ENCODE data around the gene ARHGAP24. TPM values are rescaled to one million over a fixed set of nuclear protein-coding genes. Genes with fewer than 3 reads are reported as not detected.

Gene ARHGAP24
- total RNA-seq, 1 experiment from 2014 or later, result 1.3 TPM

DNA sequence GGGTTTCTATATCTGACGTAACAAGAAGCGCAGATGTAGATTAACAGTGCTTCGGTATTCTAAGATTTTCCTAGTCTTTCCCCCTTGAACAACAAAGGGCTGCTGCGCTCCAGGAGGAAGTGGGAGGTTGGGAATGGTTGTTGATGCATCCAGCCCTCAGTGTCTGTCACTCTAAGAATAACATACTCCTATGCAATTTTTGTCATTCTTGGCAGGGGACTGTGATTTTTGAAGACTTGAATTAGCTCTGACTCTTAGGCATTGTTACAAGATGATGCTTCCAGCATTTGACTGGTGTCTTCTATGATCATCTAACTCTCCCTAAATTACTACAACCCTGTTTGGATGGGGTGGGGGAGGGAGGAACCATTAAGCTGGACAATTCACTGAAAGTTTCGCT is 394.2 kb downstream of the ARHGAP24 start:
- CTCF ChIA-PET, result no interaction called here
- TF ChIP-seq ZBTB33 (IDR thresholded peaks at IDR 0.05; ENCODE audit: extremely low read depth, insufficient replicate concordance, low read length), result no peak
- no peak for TF ChIP-seq ZFX (IDR thresholded peaks at IDR 0.05)
- no peak for TF ChIP-seq EZH2phosphoT487 (IDR thresholded peaks at IDR 0.05; ENCODE audit: borderline replicate concordance)
- no peak for TF ChIP-seq ATF3 (IDR thresholded peaks at IDR 0.05)
- TF ChIP-seq ELF1 (IDR thresholded peaks at IDR 0.05; ENCODE audit: borderline replicate concordance, low read depth), result no peak
- no peak overlapping the region for H3K4me2 ChIP-seq (ENCODE audit: low read length)
- intact Hi-C loops (cut with micrococcal nuclease), result no loop called here
- no peak overlapping the region for H3K9ac ChIP-seq (ENCODE audit: low read length)
- H3K4me1 ChIP-seq (ENCODE audit: control insufficient read depth in 1 of 2, insufficient read depth in 2 of 2, low read length in 2 of 2), result no peaks in the 10 kb centered on the region
- DNase-seq (ENCODE audit: low read depth, low spot score) (no peak), ATAC-seq (no peak)
- no TSS peak for BruUV-seq (replicated peaks)
- H3K36me3 ChIP-seq (ENCODE audit: control insufficient read depth in 1 of 2, insufficient read depth in 2 of 2, low read length in 2 of 2), result no peaks in the 10 kb centered on the region
- POLR2A ChIA-PET, result no interaction called here
- no peak overlapping the region for H3K27ac ChIP-seq (ENCODE audit: low read depth, low read length)
- H3K9me3 ChIP-seq (ENCODE audit: control insufficient read depth in 1 of 2, insufficient read depth in 1 of 2, low read depth in 1 of 2, low read length in 2 of 2), result no peaks in the 10 kb centered on the region
- no peaks in the 10 kb centered on the region for H3K27me3 ChIP-seq (ENCODE audit: insufficient read depth, low read length)
- no peak overlapping the region for H2AFZ ChIP-seq (ENCODE audit: low read depth, low read length, poor library complexity, severe bottlenecking)
- H3K9me2 ChIP-seq (ENCODE audit: insufficient read depth), result no peaks in the 10 kb centered on the region
- RAD21 ChIA-PET (ENCODE audit: low non-redundant PET in 1 of 2, low total read pairs in 2 of 2, uncharacterized antibody in 2 of 2, unreplicated experiment in 2 of 2), result no interaction called here
- H3K4me3 ChIP-seq (replicated peaks in 1 of 2; ENCODE audit: low read depth in 1 of 2, low read length in 2 of 2), result no peak overlapping the region
- H4K20me1 ChIP-seq (ENCODE audit: insufficient read depth), result no peaks in the 10 kb centered on the region
- H3K79me2 ChIP-seq (ENCODE audit: insufficient read depth, low read length), result no peaks in the 10 kb centered on the region

DNA sequence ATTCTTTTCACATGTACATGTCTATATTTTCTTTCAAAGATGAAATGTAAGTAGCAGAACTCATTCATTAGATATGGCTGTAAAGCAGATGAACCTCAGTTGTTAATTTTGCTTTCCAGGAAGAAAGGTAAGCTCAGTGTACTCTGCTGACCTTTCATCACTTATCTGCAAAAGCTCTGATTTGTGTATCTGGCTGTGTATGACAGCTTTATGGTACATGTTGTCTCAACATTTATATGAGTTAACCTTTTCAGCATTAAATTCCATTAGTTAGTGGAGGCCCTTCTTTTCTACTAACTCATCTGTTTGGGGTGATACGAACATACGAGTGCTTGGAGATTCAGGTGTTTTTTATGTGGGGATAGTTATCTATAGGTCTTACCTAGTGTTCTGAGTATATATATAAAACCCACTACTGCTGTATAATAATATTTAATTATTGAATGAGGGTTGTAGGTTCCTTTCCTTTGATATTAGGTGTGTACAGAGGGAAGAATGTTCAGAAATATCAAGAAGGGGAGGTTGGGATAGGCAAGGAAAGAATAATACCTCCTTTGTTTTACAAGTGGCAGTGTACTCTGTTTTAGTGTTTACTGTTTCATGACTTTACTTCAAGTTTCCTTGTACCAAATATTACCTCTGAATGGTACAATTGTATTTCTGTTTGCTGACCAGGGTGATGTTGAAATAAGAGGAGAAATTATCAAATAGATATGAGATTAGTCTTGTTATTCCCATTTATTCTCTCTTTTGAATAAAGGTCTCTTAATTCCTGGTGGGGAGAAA is 395.5 kb downstream of the ARHGAP24 start:
- DNase-seq (ENCODE audit: low read depth, low spot score) (no peak), ATAC-seq (no peak)
- Histone ChIP-seq H3K4me2 (ENCODE audit: low read length) (no peak overlapping the region), H3K79me2 (ENCODE audit: insufficient read depth, low read length) (no peaks in the 10 kb centered on the region), H3K4me1 (ENCODE audit: control insufficient read depth in 1 of 2, insufficient read depth in 2 of 2, low read length in 2 of 2) (no peaks in the 10 kb centered on the region), H3K27me3 (ENCODE audit: insufficient read depth, low read length) (no peaks in the 10 kb centered on the region), H2AFZ (ENCODE audit: low read depth, low read length, poor library complexity, severe bottlenecking) (no peak overlapping the region), H3K27ac (ENCODE audit: low read depth, low read length) (no peak overlapping the region), H3K9me2 (ENCODE audit: insufficient read depth) (no peaks in the 10 kb centered on the region), H4K20me1 (ENCODE audit: insufficient read depth) (no peaks in the 10 kb centered on the region), H3K9me3 (ENCODE audit: control insufficient read depth in 1 of 2, insufficient read depth in 1 of 2, low read depth in 1 of 2, low read length in 2 of 2) (no peaks in the 10 kb centered on the region), H3K4me3 (replicated peaks in 1 of 2; ENCODE audit: low read depth in 1 of 2, low read length in 2 of 2) (no peak overlapping the region), H3K9ac (ENCODE audit: low read length) (no peak overlapping the region), H3K36me3 (ENCODE audit: control insufficient read depth in 1 of 2, insufficient read depth in 2 of 2, low read length in 2 of 2) (no peaks in the 10 kb centered on the region)
- POLR2A ChIA-PET, result no interaction called here
- intact Hi-C loops (cut with micrococcal nuclease), result no loop called here
- CTCF ChIA-PET, result no interaction called here
- RAD21 ChIA-PET (ENCODE audit: low non-redundant PET in 1 of 2, low total read pairs in 2 of 2, uncharacterized antibody in 2 of 2, unreplicated experiment in 2 of 2), result no interaction called here
- BruUV-seq (replicated peaks), result no TSS peak
- TF ChIP-seq, protein P1, sequence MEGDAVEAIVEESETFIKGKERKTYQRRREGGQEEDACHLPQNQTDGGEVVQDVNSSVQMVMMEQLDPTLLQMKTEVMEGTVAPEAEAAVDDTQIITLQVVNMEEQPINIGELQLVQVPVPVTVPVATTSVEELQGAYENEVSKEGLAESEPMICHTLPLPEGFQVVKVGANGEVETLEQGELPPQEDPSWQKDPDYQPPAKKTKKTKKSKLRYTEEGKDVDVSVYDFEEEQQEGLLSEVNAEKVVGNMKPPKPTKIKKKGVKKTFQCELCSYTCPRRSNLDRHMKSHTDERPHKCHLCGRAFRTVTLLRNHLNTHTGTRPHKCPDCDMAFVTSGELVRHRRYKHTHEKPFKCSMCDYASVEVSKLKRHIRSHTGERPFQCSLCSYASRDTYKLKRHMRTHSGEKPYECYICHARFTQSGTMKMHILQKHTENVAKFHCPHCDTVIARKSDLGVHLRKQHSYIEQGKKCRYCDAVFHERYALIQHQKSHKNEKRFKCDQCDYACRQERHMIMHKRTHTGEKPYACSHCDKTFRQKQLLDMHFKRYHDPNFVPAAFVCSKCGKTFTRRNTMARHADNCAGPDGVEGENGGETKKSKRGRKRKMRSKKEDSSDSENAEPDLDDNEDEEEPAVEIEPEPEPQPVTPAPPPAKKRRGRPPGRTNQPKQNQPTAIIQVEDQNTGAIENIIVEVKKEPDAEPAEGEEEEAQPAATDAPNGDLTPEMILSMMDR (IDR thresholded peaks at IDR 0.05 in 2 of 3, conservative IDR thresholded peaks at IDR 0.05 in 1 of 3; ENCODE audit: borderline replicate concordance in 1 of 3, insufficient read depth in 1 of 3, low read depth in 2 of 3, low read length in 2 of 3), result no peak
- TF ChIP-seq YY1 (IDR thresholded peaks at IDR 0.05; ENCODE audit: extremely low read depth, insufficient replicate concordance, low read depth, low read length) (no peak), CEBPB (IDR thresholded peaks at IDR 0.05; ENCODE audit: low read depth) (no peak), SIN3A (IDR thresholded peaks at IDR 0.05; ENCODE audit: low read depth) (no peak), ZNF274 (IDR thresholded peaks at IDR 0.05; ENCODE audit: low read depth, low read length) (no peak), ZBTB33 (IDR thresholded peaks at IDR 0.05; ENCODE audit: extremely low read depth, insufficient replicate concordance, low read length) (no peak), MAX (IDR thresholded peaks at IDR 0.05) (no peak), ATF3 (IDR thresholded peaks at IDR 0.05) (no peak)
